ENCODE data around the gene FA2H. TPM values are rescaled to one million over a fixed set of nuclear protein-coding genes. Genes with fewer than 3 reads are reported as not detected.

FA2H gene
- total and polyA plus RNA-seq, 2 donors from 2014 or later, result 4.2 to 10.3 TPM

DNA sequence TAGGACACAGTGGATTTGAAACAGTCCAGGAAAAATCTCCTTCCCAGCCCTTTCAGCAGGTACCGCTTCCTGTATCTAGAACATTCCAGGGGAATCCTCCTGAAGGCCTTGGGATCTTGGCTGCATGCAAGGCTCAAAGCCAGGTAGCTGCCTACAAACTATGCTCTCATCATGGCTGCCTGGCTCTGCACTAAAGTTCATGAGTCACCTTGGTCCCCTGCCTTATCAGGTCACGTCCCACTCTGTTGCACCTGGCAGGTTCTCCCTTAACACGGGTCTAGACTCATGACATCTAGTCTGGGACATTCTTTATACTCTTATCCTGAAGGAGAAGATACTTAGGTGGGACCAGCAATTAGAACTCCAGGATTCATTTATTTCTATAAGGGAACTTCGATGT, 15.8 kb downstream of the FA2H start:
- no peak overlapping the region for H3K9ac ChIP-seq (ENCODE audit: low read length in 3 of 3)
- H3K27ac ChIP-seq (ENCODE audit: low read depth in 2 of 2, low read length in 2 of 2), result no peak overlapping the region
- no peaks in the 10 kb centered on the region for H3K27me3 ChIP-seq (ENCODE audit: control insufficient read depth, insufficient read depth, low read length)
- no peak overlapping the region for H3K4me3 ChIP-seq (ENCODE audit: low read length in 3 of 3)
- no peak for TF ChIP-seq CTCF (IDR thresholded peaks at IDR 0.05; ENCODE audit: borderline replicate concordance, extremely low read depth, insufficient read depth)
- FAIRE-seq, result no peak
- no peaks in the 10 kb centered on the region for H3K9me3 ChIP-seq (ENCODE audit: control insufficient read depth in 2 of 3, insufficient read depth in 1 of 3, low read length in 3 of 3)
- H3K4me1 ChIP-seq (ENCODE audit: control insufficient read depth in 2 of 3, insufficient read depth in 2 of 3, low read depth in 1 of 3, low read length in 3 of 3), result peaks cover 0 to 2% (median 0%) of the 10 kb centered on the region in 3 donors
- no peaks in the 10 kb centered on the region for H3K36me3 ChIP-seq (ENCODE audit: control insufficient read depth in 2 of 3, insufficient read depth in 3 of 3, low read length in 3 of 3)
- intact Hi-C loops (cut with DNase I), result no loop called here
- no peak for DNase-seq

DNA sequence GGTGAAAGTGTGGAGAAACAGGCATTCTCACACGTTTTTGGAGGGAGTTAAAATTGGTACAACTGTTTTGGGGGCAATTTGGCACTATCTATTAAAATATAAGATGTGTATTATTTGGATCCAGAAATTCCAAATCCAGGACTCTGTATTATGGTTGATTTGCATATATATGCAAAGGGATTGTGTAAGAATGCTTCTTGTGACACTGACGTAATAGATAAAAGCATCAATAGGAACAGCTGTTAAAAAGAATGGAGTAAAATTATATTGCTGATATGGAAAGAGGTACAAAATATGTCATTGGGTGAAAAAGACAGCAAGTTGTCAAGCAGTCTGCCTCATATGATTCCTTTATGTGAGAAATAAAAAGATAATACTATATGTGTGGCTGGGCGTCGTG, 17.3 kb downstream of the FA2H start:
- peaks cover 0 to 2% (median 0%) of the 10 kb centered on the region in 3 donors for H3K4me1 ChIP-seq (ENCODE audit: control insufficient read depth in 2 of 3, insufficient read depth in 2 of 3, low read depth in 1 of 3, low read length in 3 of 3)
- no peak overlapping the region for H3K27ac ChIP-seq (ENCODE audit: low read depth in 2 of 2, low read length in 2 of 2)
- no peak overlapping the region for H3K9ac ChIP-seq (ENCODE audit: low read length in 3 of 3)
- no peaks in the 10 kb centered on the region for H3K27me3 ChIP-seq (ENCODE audit: control insufficient read depth, insufficient read depth, low read length)
- H3K36me3 ChIP-seq (ENCODE audit: control insufficient read depth in 2 of 3, insufficient read depth in 3 of 3, low read length in 3 of 3), result no peaks in the 10 kb centered on the region
- H3K4me3 ChIP-seq (ENCODE audit: low read length in 3 of 3), result no peak overlapping the region
- FAIRE-seq (no peak), DNase-seq (no peak)
- intact Hi-C loops (cut with DNase I), result no loop called here
- no peaks in the 10 kb centered on the region for H3K9me3 ChIP-seq (ENCODE audit: control insufficient read depth in 2 of 3, insufficient read depth in 1 of 3, low read length in 3 of 3)
- TF ChIP-seq CTCF (IDR thresholded peaks at IDR 0.05; ENCODE audit: borderline replicate concordance, extremely low read depth, insufficient read depth), result no peak

GRCh38 chr16:74756203-74756602, 18.4 kb downstream of the FA2H start:
- peaks cover 0 to 2% (median 0%) of the 10 kb centered on the region in 3 donors for H3K4me1 ChIP-seq (ENCODE audit: control insufficient read depth in 2 of 3, insufficient read depth in 2 of 3, low read depth in 1 of 3, low read length in 3 of 3)
- FAIRE-seq (no peak), DNase-seq (no peak)
- H3K4me3 ChIP-seq (ENCODE audit: low read length in 3 of 3), result no peak overlapping the region
- TF ChIP-seq CTCF (IDR thresholded peaks at IDR 0.05; ENCODE audit: borderline replicate concordance, extremely low read depth, insufficient read depth), result no peak
- no peaks in the 10 kb centered on the region for H3K27me3 ChIP-seq (ENCODE audit: control insufficient read depth, insufficient read depth, low read length)
- intact Hi-C loops (cut with DNase I), result no loop called here
- no peaks in the 10 kb centered on the region for H3K36me3 ChIP-seq (ENCODE audit: control insufficient read depth in 2 of 3, insufficient read depth in 3 of 3, low read length in 3 of 3)
- H3K27ac ChIP-seq (ENCODE audit: low read depth in 2 of 2, low read length in 2 of 2), result no peak overlapping the region
- H3K9ac ChIP-seq (ENCODE audit: low read length in 3 of 3), result no peak overlapping the region
- H3K9me3 ChIP-seq (ENCODE audit: control insufficient read depth in 2 of 3, insufficient read depth in 1 of 3, low read length in 3 of 3), result no peaks in the 10 kb centered on the region

GRCh38 chr16:74753180-74753579, 21.4 kb downstream of the FA2H start:
- no peak for TF ChIP-seq CTCF (IDR thresholded peaks at IDR 0.05; ENCODE audit: borderline replicate concordance, extremely low read depth, insufficient read depth)
- H3K9ac ChIP-seq (ENCODE audit: low read length in 3 of 3), result no peak overlapping the region
- H3K27ac ChIP-seq (ENCODE audit: low read depth in 2 of 2, low read length in 2 of 2), result no peak overlapping the region
- H3K27me3 ChIP-seq (ENCODE audit: control insufficient read depth, insufficient read depth, low read length), result no peaks in the 10 kb centered on the region
- no peaks in the 10 kb centered on the region for H3K4me1 ChIP-seq (ENCODE audit: control insufficient read depth in 2 of 3, insufficient read depth in 2 of 3, low read depth in 1 of 3, low read length in 3 of 3)
- intact Hi-C loops (cut with DNase I), result no loop called here
- no peaks in the 10 kb centered on the region for H3K9me3 ChIP-seq (ENCODE audit: control insufficient read depth in 2 of 3, insufficient read depth in 1 of 3, low read length in 3 of 3)
- DNase-seq (peak in 1 of 5 donors; percentile 24), FAIRE-seq (no peak)
- no peaks in the 10 kb centered on the region for H3K36me3 ChIP-seq (ENCODE audit: control insufficient read depth in 2 of 3, insufficient read depth in 3 of 3, low read length in 3 of 3)
- H3K4me3 ChIP-seq (ENCODE audit: low read length in 3 of 3), result no peak overlapping the region

Measured in kidney (tissue), 14 donors.